ENCODE data around the gene XAF1. TPM values are rescaled to one million over a fixed set of nuclear protein-coding genes. Genes with fewer than 3 reads are reported as not detected.
"Not testable (repeated sequence)": the region's sequence is repeated elsewhere in the genome, so short reads cannot be mapped to it uniquely, and the experiment has no call there.

The XAF1 gene
- 54.4 TPM for total RNA-seq

- DNase-seq (ENCODE audit: low spot score), result peak; percentile 42
Measured at GRCh38 chr17:6755731-6756184, at the start of gene XAF1. Gene XAF1, plus strand, starts transcription at chr17:6756046. Its CDS starts 33 bp downstream, at chr17:6756079.

- DNase-seq (ENCODE audit: low spot score), result no peak
Measured at GRCh38 chr17:6706499-6706898, 49.3 kb upstream of the XAF1 start.

GRCh38 chr17:6706996-6707395 is 48.9 kb upstream of the XAF1 start:
- DNase-seq (ENCODE audit: low spot score), result no peak

GRCh38 chr17:6708357-6708961 is 47.4 kb upstream of the XAF1 start:
- DNase-seq (ENCODE audit: low spot score), result no peak

GRCh38 chr17:6710317-6710716 is 45.5 kb upstream of the XAF1 start:
- no peak for DNase-seq (ENCODE audit: low spot score)

GRCh38 chr17:6711081-6711674 is 44.7 kb upstream of the XAF1 start:
- DNase-seq (ENCODE audit: low spot score), result peak; percentile 39

- DNase-seq (ENCODE audit: low spot score), result no peak
Measured at GRCh38 chr17:6711681-6712057, 44.2 kb upstream of the XAF1 start.

GRCh38 chr17:6712058-6712853 is 43.6 kb upstream of the XAF1 start:
- no peak for DNase-seq (ENCODE audit: low spot score)

GRCh38 chr17:6712854-6713129 is 43.1 kb upstream of the XAF1 start:
- DNase-seq (ENCODE audit: low spot score), result no peak

- no peak for DNase-seq (ENCODE audit: low spot score)
Measured at GRCh38 chr17:6713130-6713917, 42.5 kb upstream of the XAF1 start, which contains the start of gene SLC13A5. Gene SLC13A5, minus strand, starts transcription at chr17:6713369. Its CDS starts 36 bp downstream, at chr17:6713333.

GRCh38 chr17:6713918-6714271 is 42.0 kb upstream of the XAF1 start:
- DNase-seq (ENCODE audit: low spot score), result no peak

- no peak for DNase-seq (ENCODE audit: low spot score)
Measured at GRCh38 chr17:6714315-6714874, 41.5 kb upstream of the XAF1 start.

- no peak for DNase-seq (ENCODE audit: low spot score)
Measured at GRCh38 chr17:6716736-6717135, 39.1 kb upstream of the XAF1 start.

- DNase-seq (ENCODE audit: low spot score), result no peak
Measured at GRCh38 chr17:6721744-6722143, 34.1 kb upstream of the XAF1 start.

GRCh38 chr17:6724009-6724408 is 31.8 kb upstream of the XAF1 start:
- no peak for DNase-seq (ENCODE audit: low spot score)

GRCh38 chr17:6729531-6729930 is 26.3 kb upstream of the XAF1 start:
- no peak for DNase-seq (ENCODE audit: low spot score)

GRCh38 chr17:6746665-6747064 is 9.2 kb upstream of the XAF1 start:
- not testable (repeated sequence) for DNase-seq (ENCODE audit: low spot score)

GRCh38 chr17:6748617-6749016 is 7.2 kb upstream of the XAF1 start:
- DNase-seq (ENCODE audit: low spot score), result no peak

GRCh38 chr17:6749519-6749918 is 6.3 kb upstream of the XAF1 start:
- DNase-seq (ENCODE audit: low spot score), result no peak

- DNase-seq (ENCODE audit: low spot score), result peak; percentile 65
Measured at GRCh38 chr17:6752068-6752909, 3.6 kb upstream of the XAF1 start.

- peak; percentile 40 for DNase-seq (ENCODE audit: low spot score)
Measured at GRCh38 chr17:6753006-6753445, 2.8 kb upstream of the XAF1 start.

All from mucosa of gallbladder (tissue), 1 donor.